GM12878 (cell line): ENCODE data around the gene PAK6. TPM values are rescaled to one million over a fixed set of nuclear protein-coding genes. Genes with fewer than 3 reads are reported as not detected.

Experiments
- ATAC-seq: fragments of 200-7000 bp; cut with Tn5 transposase; 3 replicates; pipeline ENCODE4 v1.9.1; 2020; ENCODE audit warnings: mild to moderate bottlenecking, moderate library complexity
- BruUV-seq: library from RNA; stranded (reverse); fragments of 400-500 nt; replicated peaks from 2 replicates; lab custom pipeline; 2021; lab: Mats Ljungman, UMichigan
- CTCF ChIA-PET: fragments of 300-600 bp; sonication (Branson Sonifier 250); formaldehyde crosslinking; extraction: SDS; loops from one replicate; lab custom pipeline; 2021; ENCODE audit warnings: inconsistent platforms; lab: Yijun Ruan, JAX
- POLR2A ChIA-PET: fragments of 350-600 bp; formaldehyde crosslinking; extraction: SDS; loops from one replicate; lab custom pipeline; 2021; ENCODE audit warnings: inconsistent platforms; lab: Charles Lee
- RAD21 ChIA-PET: fragments of 300-600 bp; sonication (Branson Sonifier 250); formaldehyde crosslinking; loops from one replicate; lab custom pipeline; 2023; ENCODE audit warnings: antibody characterized with exemption; ENCODE audit not compliant: unreplicated experiment; lab: Charles Lee
- SMC1A ChIA-PET: fragments of 300-600 bp; sonication (Branson Sonifier 250); formaldehyde crosslinking; loops from one replicate; lab custom pipeline; 2023; ENCODE audit not compliant: unreplicated experiment, uncharacterized antibody; lab: Charles Lee
- DNase-seq: peaks from one replicate; pipeline ENCODE4 v3.0.0-alpha.2; 2011; ENCODE audit warnings: low read depth, low spot score
- FAIRE-seq: peaks from 3 replicates; lab custom pipeline; 2011; peaks lifted over from hg19 to GRCh38; lab: Jason Lieb, UNC
- H2AFZ ChIP-seq: 2 replicates; pipeline ENCODE4 v1.6.0; 2011; ENCODE audit warnings: low read depth, low read length, control low read depth; ENCODE audit not compliant: control insufficient read depth
- H3K27ac ChIP-seq: 2 replicates; pipeline ENCODE4 v1.5.1; 2011; ENCODE audit warnings: control low read depth; ENCODE audit not compliant: control insufficient read depth, insufficient read depth
- H3K27me3 ChIP-seq, 2 experiments: replicated peaks in 1 of 2; 2 replicates each; pipeline versions ENCODE4 v1.6.0 to v1.6.1; 2011; ENCODE audit warnings: low read length in 1 of 2; ENCODE audit not compliant: control insufficient read depth in 2 of 2, insufficient read depth in 2 of 2
- H3K36me3 ChIP-seq, 2 experiments: 2 replicates each; pipeline ENCODE4 v1.5.1; 2011; ENCODE audit warnings: low read length in 1 of 2; ENCODE audit not compliant: control insufficient read depth in 2 of 2, insufficient read depth in 2 of 2
- H3K4me1 ChIP-seq: 2 replicates; pipeline ENCODE4 v1.6.1; 2011; ENCODE audit warnings: mild to moderate bottlenecking, low read length, moderate library complexity, mixed read lengths; ENCODE audit not compliant: control insufficient read depth, insufficient read depth
- H3K4me2 ChIP-seq: 2 replicates; pipeline ENCODE4 v1.6.0; 2011; ENCODE audit warnings: control low read depth; ENCODE audit not compliant: control insufficient read depth, insufficient read depth
- H3K4me3 ChIP-seq: fragments of 200-600 bp; sonication (generic); 2 replicates; pipeline ENCODE4 v1.5.1; 2016
- H3K79me2 ChIP-seq: 2 replicates; pipeline ENCODE4 v1.6.0; 2011; ENCODE audit warnings: low read length; ENCODE audit not compliant: control insufficient read depth, insufficient read depth
- H3K9ac ChIP-seq: 2 replicates; pipeline ENCODE4 v1.8.0; 2011; ENCODE audit warnings: low read length, control low read depth, mixed read lengths; ENCODE audit not compliant: control insufficient read depth, insufficient read depth
- H3K9me3 ChIP-seq: replicated peaks from 3 replicates; pipeline ENCODE4 v1.5.1; 2011; ENCODE audit warnings: mild to moderate bottlenecking, low read length; ENCODE audit not compliant: control insufficient read depth, insufficient read depth
- H4K20me1 ChIP-seq: 2 replicates; pipeline ENCODE4 v1.6.0; 2011; ENCODE audit not compliant: control insufficient read depth, insufficient read depth
- BCLAF1 ChIP-seq: fragments of 450-650 bp; IDR thresholded peaks from 2 replicates; pipeline ENCODE4 v1.6.1; 2017; ENCODE audit warnings: antibody characterized with exemption, mild to moderate bottlenecking, moderate library complexity
- BRCA1 ChIP-seq: IDR thresholded peaks from 2 replicates; pipeline ENCODE4 v1.6.1; 2011; ENCODE audit warnings: low read depth, low read length, improper control_type of control experiment
- CHD4 ChIP-seq: fragments of 200-600 bp; sonication (generic); IDR thresholded peaks from 2 replicates; pipeline ENCODE4 v1.6.1; 2016; ENCODE audit warnings: mild to moderate bottlenecking
- ESRRA ChIP-seq: IDR thresholded peaks from 2 replicates; pipeline ENCODE4 v1.6.1; 2012; ENCODE audit warnings: mild to moderate bottlenecking, low read length, improper control_type of control experiment
- HDGF ChIP-seq: fragments of 450-650 bp; IDR thresholded peaks from 2 replicates; pipeline ENCODE4 v1.6.1; 2016; ENCODE audit warnings: antibody characterized with exemption
- MXI1 ChIP-seq: fragments of 150-350 bp; IDR thresholded peaks from 2 replicates; pipeline ENCODE4 v1.6.1; 2011; ENCODE audit warnings: low read depth, mild to moderate bottlenecking, inconsistent platforms, low read length, improper control_type of control experiment
- NR2F1 ChIP-seq: fragments of 450-650 bp; conservative IDR thresholded peaks from 2 replicates; pipeline ENCODE4 v1.6.1; 2017; ENCODE audit warnings: mild to moderate bottlenecking
- RAD21 ChIP-seq: IDR thresholded peaks from 2 replicates; pipeline ENCODE4 v1.6.1; 2011; ENCODE audit warnings: mild to moderate bottlenecking, low read depth, low read length, moderate library complexity; ENCODE audit not compliant: insufficient read depth
- RB1 ChIP-seq: fragments of 450-650 bp; formaldehyde crosslinking; IDR thresholded peaks from 2 replicates; pipeline ENCODE4 v1.6.1; 2017; ENCODE audit warnings: mild to moderate bottlenecking, borderline replicate concordance
- SREBF1 ChIP-seq: IDR thresholded peaks from 2 replicates; pipeline ENCODE4 v1.6.1; 2012; ENCODE audit warnings: mild to moderate bottlenecking, low read length
- WRNIP1 ChIP-seq: IDR thresholded peaks from 2 replicates; pipeline ENCODE4 v1.6.1; 2011; ENCODE audit warnings: low read depth, low read length, improper control_type of control experiment, borderline replicate concordance
- ZBED1 ChIP-seq: IDR thresholded peaks from 2 replicates; pipeline ENCODE4 v1.6.1; 2016; ENCODE audit warnings: borderline replicate concordance
- ZBTB33 ChIP-seq: fragments of 450-650 bp; IDR thresholded peaks from 2 replicates; pipeline ENCODE4 v1.6.1; 2017; ENCODE audit warnings: mild to moderate bottlenecking
- WGBS: methylation state at CpG from one replicate; pipeline ENCODE4 v1.1.6; 2016; ENCODE audit warnings: low lambda C conversion rate; ENCODE audit not compliant: insufficient replicate concordance, insufficient coverage; ENCODE audit errors: missing lambda C conversion rate; 5-methylcytosine and 5-hydroxymethylcytosine counted together
- in situ Hi-C: fragments of 300-500 bp; cut with MboI; formaldehyde crosslinking; loops from 9 replicates; pipeline ENCODE4 v1.14.3; 2018; ENCODE audit warnings: mixed read lengths
- intact Hi-C: fragments of 100-400 bp; cut with micrococcal nuclease; formaldehyde crosslinking; loops from one replicate; pipeline ENCODE4 v1.14.2; 2022; ENCODE audit not compliant: unreplicated experiment
- polyA plus RNA-seq, 11 experiments: library from polyadenylated mRNA; depleted of rRNA in 4 of 11; unstranded in 6 of 11; stranded (reverse) in 5 of 11; fragments of >200 nt; fragmentation: Nextera tagmentation in 4 of 11; fragmentation: Illumina TruSeq in 1 of 11; extraction: Ambion mirVana in 4 of 11; extraction: Trizol in 1 of 11; gene quantifications; 1 replicate in 1 of 11; 2 replicates in 10 of 11; pipeline versions ENCODE4 v1.2.1 to v1.2.3, GENCODE V29; 2011 to 2016; ENCODE audit warnings: inconsistent platforms in 2 of 11, missing spikeins in 2 of 11, low read depth in 1 of 11
- total RNA-seq, 4 experiments: library from RNA; depleted of rRNA in 3 of 4; stranded (reverse); fragments of >200 nt in 3 of 4; fragmentation: Illumina TruSeq in 1 of 4; extraction: Trizol in 1 of 4; gene quantifications; 2 replicates each; pipeline versions ENCODE4 v1.2.1 to v1.2.3, GENCODE V29; 2013 to 2021

The PAK6 gene
- total and polyA plus RNA-seq, 10 of the 15 experiments (the other 5 are each of a cell fraction or from before 2014, with no cell fraction given) = 0.07 to 0.92 (median 0.31) TPM; not detected in 2

DNA sequence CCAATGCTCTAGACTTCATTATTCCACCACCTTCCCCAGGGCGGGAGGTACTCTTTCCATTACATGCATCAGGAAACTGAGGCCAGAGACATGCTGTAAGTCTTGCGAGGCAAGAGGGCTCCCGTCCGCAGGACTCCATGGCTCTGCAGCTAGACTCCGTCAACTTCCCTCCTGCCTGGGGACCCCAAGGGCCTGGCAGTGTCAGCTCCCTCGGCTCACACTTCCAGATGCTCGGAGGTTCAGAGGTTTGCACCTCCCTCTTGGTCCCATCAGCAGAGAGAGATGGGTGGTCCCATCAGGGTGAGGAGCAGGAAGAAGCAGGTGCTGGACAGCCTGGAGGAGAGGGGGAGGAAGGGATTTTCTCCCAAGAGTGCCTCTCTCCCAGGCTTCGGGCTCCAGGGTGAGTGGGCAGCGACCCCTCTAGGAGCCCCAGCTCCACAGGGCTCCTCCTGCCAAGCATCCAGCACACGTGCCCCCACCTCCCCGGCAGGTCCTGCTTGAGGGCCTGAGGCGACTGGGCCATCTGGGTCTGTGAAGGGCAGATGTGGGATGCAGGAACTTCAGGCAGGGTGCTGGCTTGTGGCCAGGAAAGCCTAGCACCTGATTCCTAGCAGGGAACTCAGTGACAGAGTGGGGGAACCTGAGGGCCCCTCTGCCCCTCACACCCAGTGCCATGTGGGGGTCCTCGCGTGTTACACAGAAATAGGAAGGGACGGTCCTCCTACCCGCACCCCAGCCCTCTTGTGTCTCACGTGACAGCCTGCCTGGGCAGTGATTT is 9.3 kb downstream of the PAK6 start:
- Histone ChIP-seq H3K9me3 (no peaks in the 10 kb centered on the region), H3K4me1 (no peaks in the 10 kb centered on the region), H3K36me3 (no peaks in the 10 kb centered on the region), H3K27me3 (peaks cover 0 to 6% of the 10 kb centered on the region in 2 experiments; a peak in 2 of 4 replicates), H3K4me2 (no peak overlapping the region), H3K9ac (no peak overlapping the region), H3K27ac (no peak overlapping the region), H3K4me3 (no peak overlapping the region), H2AFZ (no peak overlapping the region), H3K79me2 (no peaks in the 10 kb centered on the region), H4K20me1 (no peaks in the 10 kb centered on the region)
- intact Hi-C loops = no loop called here
- ChIA-PET CTCF (interaction anchor here (0.9 to 1.0 kb wide), 2 partner anchors 24 to 26 kb away, joined by 3 read pairs; no protein-coding TSS in a partner anchor), SMC1A (no interaction called here), POLR2A (no interaction called here), RAD21 (interaction anchor here (1.1 kb wide), 1 partner anchor 202 kb away, joined by 4 read pairs; no protein-coding TSS in a partner anchor)
- DNase-seq = no peak
- TF ChIP-seq MXI1 (no peak), ZBTB33 (no peak), RB1 (no peak), BCLAF1 (no peak), BRCA1 (no peak), CHD4 (no peak), ZBED1 (no peak), WRNIP1 (no peak), SREBF1 (no peak), HDGF (no peak), NR2F1 (no peak), ESRRA (no peak), RAD21 (no peak)
- 52% methylated on average over 17 of the region's 17 CpGs for WGBS
- FAIRE-seq = no peak
- in situ Hi-C loops = no loop called here
- no TSS peak for BruUV-seq
- ATAC-seq = no peak
